SK-N-SH (cell line): ENCODE data around the gene ZNF878. TPM values are rescaled to one million over a fixed set of nuclear protein-coding genes. Genes with fewer than 3 reads are reported as not detected.

Source experiments
- CTCF ChIA-PET: fragments of 300-600, 350-600 bp; formaldehyde crosslinking; extraction: SDS; loops from one replicate; lab custom pipeline; 2021; lab: Yijun Ruan, JAX
- POLR2A ChIA-PET: fragments of 350-600 bp; sonication (Branson Sonifier 250); formaldehyde crosslinking; extraction: SDS; loops from one replicate; lab custom pipeline; 2020; ENCODE audit warnings: antibody characterized with exemption, inconsistent platforms; lab: Yijun Ruan, JAX
- DNase-seq: peaks from one replicate; pipeline ENCODE4 v3.0.0; 2012
- H2AFZ ChIP-seq: fragments of 200-600 bp; sonication (generic); 2 replicates; pipeline ENCODE4 v1.8.1; 2016; ENCODE audit warnings: antibody characterized with exemption, mild to moderate bottlenecking, low read depth
- H3F3A ChIP-seq: fragments of 200-600 bp; sonication (generic); replicated peaks from 2 replicates; pipeline ENCODE3; 2016; ENCODE audit warnings: antibody characterized with exemption, mild to moderate bottlenecking; ENCODE audit not compliant: insufficient read depth
- H3K27ac ChIP-seq, 2 experiments: fragments of 200-500 bp in 1 of 2; fragments of 200-600 bp in 1 of 2; sonication (Bioruptor generic) in 1 of 2; sonication (generic), shearing (Covaris generic) in 1 of 2; 2 replicates each; pipeline versions ENCODE4 v1.5.1 to v1.6.1; 2014 to 2016; ENCODE audit warnings: low read depth in 2 of 2, inconsistent platforms in 1 of 2, low read length in 1 of 2, mild to moderate bottlenecking in 1 of 2, mixed read lengths in 1 of 2
- H3K27me3 ChIP-seq: fragments of 200-600 bp; sonication (generic), shearing (Covaris generic); 2 replicates; pipeline ENCODE4 v1.6.1; 2016; ENCODE audit warnings: mixed run types; ENCODE audit not compliant: insufficient read depth
- H3K36me3 ChIP-seq, 2 experiments: fragments of 200-500 bp in 1 of 2; fragments of 200-600 bp in 1 of 2; sonication (Bioruptor generic) in 1 of 2; sonication (generic) in 1 of 2; replicated peaks in 1 of 2; 2 replicates each; pipeline versions ENCODE3 to v1.5.1; 2014 to 2016; ENCODE audit warnings: low read length in 1 of 2, mild to moderate bottlenecking in 1 of 2; ENCODE audit not compliant: insufficient read depth in 2 of 2, control insufficient read depth in 1 of 2
- H3K4me1 ChIP-seq, 2 experiments: fragments of 200-500 bp in 1 of 2; fragments of 200-600 bp in 1 of 2; sonication (Bioruptor generic) in 1 of 2; sonication (generic), shearing (Covaris generic) in 1 of 2; 2 replicates each; pipeline versions ENCODE4 v1.5.1 to v1.6.1; 2014 to 2016; ENCODE audit warnings: low read depth in 1 of 2, low read length in 1 of 2, mixed run types in 1 of 2; ENCODE audit not compliant: insufficient read depth in 2 of 2, control insufficient read depth in 1 of 2
- H3K4me2 ChIP-seq: fragments of 200-600 bp; sonication (generic), shearing (Covaris generic); 2 replicates; pipeline ENCODE4 v1.6.1; 2017; ENCODE audit warnings: mixed run types
- H3K4me3 ChIP-seq, 2 experiments: fragments of 200-500 bp in 1 of 2; fragments of 200-600 bp in 1 of 2; sonication (Bioruptor generic) in 1 of 2; sonication (generic), shearing (Covaris generic) in 1 of 2; 2 replicates each; pipeline versions ENCODE4 v1.5.1 to v1.8.1; 2014 to 2016; ENCODE audit warnings: low read depth in 2 of 2, inconsistent platforms in 1 of 2, low read length in 1 of 2, mild to moderate bottlenecking in 1 of 2, mixed read lengths in 1 of 2, moderate library complexity in 1 of 2
- H3K79me2 ChIP-seq: fragments of 200-600 bp; sonication (generic); 2 replicates; pipeline ENCODE4 v1.8.1; 2017; ENCODE audit warnings: mild to moderate bottlenecking; ENCODE audit not compliant: insufficient read depth
- H3K9ac ChIP-seq: fragments of 200-600 bp; sonication (generic); 2 replicates; pipeline ENCODE4 v1.6.1; 2017; ENCODE audit warnings: mixed run types
- H3K9me2 ChIP-seq: fragments of 200-600 bp; sonication (generic); 2 replicates; pipeline ENCODE4 v1.6.1; 2017; ENCODE audit warnings: mixed run types
- H3K9me3 ChIP-seq: fragments of 200-600 bp; sonication (generic); 2 replicates; pipeline ENCODE4 v1.6.1; 2017; ENCODE audit warnings: mixed run types, mild to moderate bottlenecking, moderate library complexity
- H4K20me1 ChIP-seq: fragments of 200-600 bp; sonication (generic); 2 replicates; pipeline ENCODE4 v1.6.1; 2017; ENCODE audit warnings: mild to moderate bottlenecking, mixed run types; ENCODE audit not compliant: insufficient read depth
- CHD2 ChIP-seq: fragments of 150-350 bp; IDR thresholded peaks from 2 replicates; pipeline ENCODE4 v1.6.1; 2018; ENCODE audit warnings: low read length; ENCODE audit not compliant: partially characterized antibody
- EZH2phosphoT487 ChIP-seq: fragments of 200-600 bp; sonication (generic); IDR thresholded peaks from 2 replicates; pipeline ENCODE4 v1.6.1; 2017; ENCODE audit warnings: low read depth, mixed run types, mild to moderate bottlenecking, antibody characterized with exemption, moderate library complexity, borderline replicate concordance
- FOXJ3 ChIP-seq: sonication (generic); formaldehyde crosslinking; IDR thresholded peaks from 2 replicates; pipeline ENCODE4 v1.5.1; 2020; ENCODE audit warnings: mild to moderate bottlenecking, missing genetic modification reagents
- FOXM1 ChIP-seq: IDR thresholded peaks from 2 replicates; pipeline ENCODE4 v1.4.0; 2012; ENCODE audit warnings: low read depth, mild to moderate bottlenecking
- GABPA ChIP-seq: IDR thresholded peaks from 2 replicates; pipeline ENCODE4 v1.4.0; 2012; ENCODE audit warnings: low read depth, mild to moderate bottlenecking
- IRF3 ChIP-seq: fragments of 150-350 bp; IDR thresholded peaks from 2 replicates; pipeline ENCODE4 v1.6.1; 2016; ENCODE audit warnings: mild to moderate bottlenecking, low read depth, low read length
- MAX ChIP-seq: IDR thresholded peaks from 2 replicates; pipeline ENCODE4 v1.4.0; 2012; ENCODE audit warnings: low read depth
- MEF2A ChIP-seq: IDR thresholded peaks from 2 replicates; pipeline ENCODE4 v1.4.0; 2012; ENCODE audit warnings: low read depth, borderline replicate concordance
- MXI1 ChIP-seq: IDR thresholded peaks from 2 replicates; pipeline ENCODE4 v1.6.1; 2012; ENCODE audit warnings: mild to moderate bottlenecking, low read depth, low read length, improper control_type of control experiment
- POLR2AphosphoS5 ChIP-seq: IDR thresholded peaks from 2 replicates; pipeline ENCODE4 v1.6.1; 2012; ENCODE audit warnings: low read depth, low read length
- RCOR1 ChIP-seq: fragments of 150-350 bp; IDR thresholded peaks from 2 replicates; pipeline ENCODE4 v1.6.1; 2017; ENCODE audit warnings: antibody characterized with exemption, low read length
- RXRA ChIP-seq: IDR thresholded peaks from 2 replicates; pipeline ENCODE4 v1.4.0; 2012; ENCODE audit warnings: low read depth, mild to moderate bottlenecking, borderline replicate concordance
- SIN3A ChIP-seq: IDR thresholded peaks from 2 replicates; pipeline ENCODE4 v1.6.1; 2012; ENCODE audit warnings: low read depth, mild to moderate bottlenecking, low read length, moderate library complexity, borderline replicate concordance
- SMC3 ChIP-seq: IDR thresholded peaks from 2 replicates; pipeline ENCODE4 v1.6.1; 2012; ENCODE audit warnings: low read depth, low read length, improper control_type of control experiment
- TCF12 ChIP-seq: IDR thresholded peaks from 2 replicates; pipeline ENCODE4 v1.4.0; 2012
- USF1 ChIP-seq: IDR thresholded peaks from 2 replicates; pipeline ENCODE4 v1.4.0; 2012; ENCODE audit warnings: low read depth, borderline replicate concordance
- YY1 ChIP-seq: IDR thresholded peaks from 2 replicates; pipeline ENCODE4 v1.4.0; 2012; ENCODE audit warnings: low read depth, mild to moderate bottlenecking
- WGBS: methylation state at CpG from one replicate; pipeline ENCODE4 v1.1.6; 2017; ENCODE audit warnings: low lambda C conversion rate; 5-methylcytosine and 5-hydroxymethylcytosine counted together
- polyA plus RNA-seq, 3 experiments: library from polyadenylated mRNA; depleted of rRNA; stranded (reverse); fragments of >200 nt; gene quantifications; 2 replicates each; pipeline ENCODE4 v1.2.3, GENCODE V29; 2012
- TF ChIP-seq, protein P1 (sequence below): IDR thresholded peaks from 2 replicates; pipeline ENCODE4; 2012
- TF ChIP-seq, protein P2 (sequence below): IDR thresholded peaks from 2 replicates; pipeline ENCODE4 v1.4.0; 2012; ENCODE audit warnings: low read depth, borderline replicate concordance
- TF ChIP-seq, protein P3 (sequence below): IDR thresholded peaks from 2 replicates; pipeline ENCODE4 v1.6.1; 2012; ENCODE audit warnings: mild to moderate bottlenecking, low read depth, low read length, moderate library complexity

The ZNF878 gene
- polyA plus RNA-seq, 1 of the 3 experiments (the other 2 are of a cell fraction), result 0.05 TPM

DNA sequence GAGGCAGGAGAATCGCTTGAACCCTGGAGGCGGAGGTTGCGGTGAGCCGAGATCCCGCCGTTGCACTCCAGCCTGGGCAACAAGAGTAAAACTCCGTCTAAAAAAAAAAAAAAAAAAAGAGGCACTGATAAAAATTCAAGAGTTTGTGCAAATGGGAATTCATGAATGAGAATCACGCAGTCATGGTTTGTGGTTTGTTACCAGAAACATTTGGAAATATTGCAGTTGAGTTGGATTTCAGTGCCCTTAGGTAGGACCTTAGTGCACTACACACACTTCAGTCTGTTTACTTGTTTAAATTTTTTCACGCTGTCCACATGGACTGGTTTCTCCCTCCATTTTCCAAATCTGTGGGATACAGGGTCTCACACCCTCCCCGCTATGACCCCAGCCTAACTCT, 40.2 kb upstream of the ZNF878 start (continued):
- TF ChIP-seq USF1 (no peak), RXRA (no peak), POLR2AphosphoS5 (no peak), RCOR1 (no peak), GABPA (no peak), TCF12 (no peak), MXI1 (no peak)
- TF ChIP-seq, all 33 proteins: peak for 0

DNA sequence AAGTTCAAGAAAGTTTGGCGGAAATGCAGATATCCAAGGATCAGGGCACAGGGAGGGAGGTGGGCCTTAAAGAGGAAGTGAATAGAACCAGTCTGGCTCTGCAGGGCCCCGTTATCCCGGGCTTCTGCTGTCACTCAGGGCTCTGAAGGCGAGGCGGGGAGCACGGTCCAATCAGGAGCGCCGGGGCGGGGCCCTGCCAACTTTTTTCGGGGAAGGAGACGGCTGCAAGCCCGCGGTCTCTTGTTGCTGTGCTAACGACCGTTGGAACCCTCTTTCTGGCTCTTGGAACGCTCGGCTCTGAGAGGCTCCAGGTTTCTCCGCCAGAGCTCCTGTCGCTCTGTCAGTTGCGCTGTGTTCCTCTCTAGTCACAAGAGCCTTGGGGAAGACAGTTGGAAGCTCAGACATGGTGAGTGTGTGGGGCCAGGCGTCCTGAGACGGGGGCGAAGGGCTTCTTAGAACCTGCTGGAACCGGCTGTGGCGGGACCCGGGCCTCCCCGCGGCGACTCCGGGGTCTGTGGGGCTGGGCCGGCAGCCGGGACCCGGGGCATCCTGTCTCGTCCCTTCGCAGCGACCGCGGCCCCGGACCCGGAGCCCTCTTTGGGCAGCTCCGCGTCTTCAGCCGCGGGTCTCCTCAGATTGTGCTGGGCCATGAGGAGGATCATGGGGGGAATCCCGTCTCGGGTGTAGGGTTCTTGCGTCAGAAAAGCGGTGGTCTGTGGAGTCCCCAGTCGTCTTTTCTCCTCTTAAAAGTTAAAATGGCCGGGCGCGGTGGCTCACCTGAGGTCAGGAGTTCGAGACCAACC, 39.5 kb upstream of the ZNF878 start:
- Histone ChIP-seq H4K20me1 (no peaks in the 10 kb centered on the region), H3K9ac (no peak overlapping the region), H3K4me3 (no peak overlapping the region), H2AFZ (no peak overlapping the region), H3K4me2 (no peak overlapping the region)
- 65% methylated on average over 25 of the region's 53 CpGs for WGBS
- no peak for DNase-seq
- TF ChIP-seq SIN3A (no peak), EZH2phosphoT487 (no peak), IRF3 (no peak), USF1 (no peak), FOXM1 (no peak), RCOR1 (no peak), TCF12 (no peak), POLR2AphosphoS5 (no peak), YY1 (no peak), SMC3 (no peak), MEF2A (no peak), FOXJ3 (CRISPR knock-in tag) (no peak), MAX (no peak), CHD2 (no peak), RXRA (no peak)
- TF ChIP-seq, protein P1, sequence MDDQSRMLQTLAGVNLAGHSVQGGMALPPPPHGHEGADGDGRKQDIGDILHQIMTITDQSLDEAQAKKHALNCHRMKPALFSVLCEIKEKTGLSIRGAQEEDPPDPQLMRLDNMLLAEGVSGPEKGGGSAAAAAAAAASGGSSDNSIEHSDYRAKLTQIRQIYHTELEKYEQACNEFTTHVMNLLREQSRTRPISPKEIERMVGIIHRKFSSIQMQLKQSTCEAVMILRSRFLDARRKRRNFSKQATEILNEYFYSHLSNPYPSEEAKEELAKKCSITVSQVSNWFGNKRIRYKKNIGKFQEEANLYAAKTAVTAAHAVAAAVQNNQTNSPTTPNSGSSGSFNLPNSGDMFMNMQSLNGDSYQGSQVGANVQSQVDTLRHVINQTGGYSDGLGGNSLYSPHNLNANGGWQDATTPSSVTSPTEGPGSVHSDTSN, result no peak
- TF ChIP-seq, protein P2, sequence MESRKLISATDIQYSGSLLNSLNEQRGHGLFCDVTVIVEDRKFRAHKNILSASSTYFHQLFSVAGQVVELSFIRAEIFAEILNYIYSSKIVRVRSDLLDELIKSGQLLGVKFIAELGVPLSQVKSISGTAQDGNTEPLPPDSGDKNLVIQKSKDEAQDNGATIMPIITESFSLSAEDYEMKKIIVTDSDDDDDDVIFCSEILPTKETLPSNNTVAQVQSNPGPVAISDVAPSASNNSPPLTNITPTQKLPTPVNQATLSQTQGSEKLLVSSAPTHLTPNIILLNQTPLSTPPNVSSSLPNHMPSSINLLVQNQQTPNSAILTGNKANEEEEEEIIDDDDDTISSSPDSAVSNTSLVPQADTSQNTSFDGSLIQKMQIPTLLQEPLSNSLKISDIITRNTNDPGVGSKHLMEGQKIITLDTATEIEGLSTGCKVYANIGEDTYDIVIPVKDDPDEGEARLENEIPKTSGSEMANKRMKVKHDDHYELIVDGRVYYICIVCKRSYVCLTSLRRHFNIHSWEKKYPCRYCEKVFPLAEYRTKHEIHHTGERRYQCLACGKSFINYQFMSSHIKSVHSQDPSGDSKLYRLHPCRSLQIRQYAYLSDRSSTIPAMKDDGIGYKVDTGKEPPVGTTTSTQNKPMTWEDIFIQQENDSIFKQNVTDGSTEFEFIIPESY, result no peak
- TF ChIP-seq, protein P3, sequence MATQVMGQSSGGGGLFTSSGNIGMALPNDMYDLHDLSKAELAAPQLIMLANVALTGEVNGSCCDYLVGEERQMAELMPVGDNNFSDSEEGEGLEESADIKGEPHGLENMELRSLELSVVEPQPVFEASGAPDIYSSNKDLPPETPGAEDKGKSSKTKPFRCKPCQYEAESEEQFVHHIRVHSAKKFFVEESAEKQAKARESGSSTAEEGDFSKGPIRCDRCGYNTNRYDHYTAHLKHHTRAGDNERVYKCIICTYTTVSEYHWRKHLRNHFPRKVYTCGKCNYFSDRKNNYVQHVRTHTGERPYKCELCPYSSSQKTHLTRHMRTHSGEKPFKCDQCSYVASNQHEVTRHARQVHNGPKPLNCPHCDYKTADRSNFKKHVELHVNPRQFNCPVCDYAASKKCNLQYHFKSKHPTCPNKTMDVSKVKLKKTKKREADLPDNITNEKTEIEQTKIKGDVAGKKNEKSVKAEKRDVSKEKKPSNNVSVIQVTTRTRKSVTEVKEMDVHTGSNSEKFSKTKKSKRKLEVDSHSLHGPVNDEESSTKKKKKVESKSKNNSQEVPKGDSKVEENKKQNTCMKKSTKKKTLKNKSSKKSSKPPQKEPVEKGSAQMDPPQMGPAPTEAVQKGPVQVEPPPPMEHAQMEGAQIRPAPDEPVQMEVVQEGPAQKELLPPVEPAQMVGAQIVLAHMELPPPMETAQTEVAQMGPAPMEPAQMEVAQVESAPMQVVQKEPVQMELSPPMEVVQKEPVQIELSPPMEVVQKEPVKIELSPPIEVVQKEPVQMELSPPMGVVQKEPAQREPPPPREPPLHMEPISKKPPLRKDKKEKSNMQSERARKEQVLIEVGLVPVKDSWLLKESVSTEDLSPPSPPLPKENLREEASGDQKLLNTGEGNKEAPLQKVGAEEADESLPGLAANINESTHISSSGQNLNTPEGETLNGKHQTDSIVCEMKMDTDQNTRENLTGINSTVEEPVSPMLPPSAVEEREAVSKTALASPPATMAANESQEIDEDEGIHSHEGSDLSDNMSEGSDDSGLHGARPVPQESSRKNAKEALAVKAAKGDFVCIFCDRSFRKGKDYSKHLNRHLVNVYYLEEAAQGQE, result no peak
- TF ChIP-seq, all 33 proteins: peak for 0
- Histone ChIP-seq H3K79me2 (no peaks in the 10 kb centered on the region), H3K9me2 (no peaks in the 10 kb centered on the region), H3K9me3 (no peaks in the 10 kb centered on the region), H3F3A (no peaks in the 10 kb centered on the region), H3K36me3 (no peaks in the 10 kb centered on the region), H3K27ac (no peak overlapping the region), H3K4me1 (no peaks in the 10 kb centered on the region), H3K27me3 (no peaks in the 10 kb centered on the region)
- CTCF ChIA-PET, result interaction anchor here (0.8 kb wide), 1 partner anchor 33 kb away, joined by 3 read pairs; no protein-coding TSS in a partner anchor
- POLR2A ChIA-PET, result no interaction called here
